HG03378 (cell line): ENCODE data around the gene ESYT2.
"Not testable (repeated sequence)": the region's sequence is repeated elsewhere in the genome, so short reads cannot be mapped to it uniquely, and the experiment has no call there.

Experiments
- ATAC-seq: cut with Tn5 transposase; IDR thresholded peaks from one replicate; pipeline ENCODE4 v1.9.1; 2021; ENCODE audit warnings: mild to moderate bottlenecking, moderate library complexity; ENCODE audit not compliant: unreplicated experiment

Gene ESYT2

GRCh38 chr7:158856883-158857668 is 27.8 kb upstream of the ESYT2 start:
- no peak for ATAC-seq

- ATAC-seq, result no peak
Observed at GRCh38 chr7:158854681-158855081, 25.4 kb upstream of the ESYT2 start.

GRCh38 chr7:158850545-158851102 is 21.3 kb upstream of the ESYT2 start:
- ATAC-seq, result no peak

GRCh38 chr7:158849768-158850544 is 20.6 kb upstream of the ESYT2 start:
- ATAC-seq, result no peak

- ATAC-seq, result no peak
Observed at GRCh38 chr7:158849442-158849767, 20.1 kb upstream of the ESYT2 start.

- no peak for ATAC-seq
Observed at GRCh38 chr7:158847451-158847866, 18.1 kb upstream of the ESYT2 start.

- no peak for ATAC-seq
Observed at GRCh38 chr7:158846304-158846703, 17.0 kb upstream of the ESYT2 start.

- no peak for ATAC-seq
Observed at GRCh38 chr7:158843771-158844170, 14.5 kb upstream of the ESYT2 start.

GRCh38 chr7:158842486-158842885 is 13.2 kb upstream of the ESYT2 start:
- ATAC-seq, result no peak

GRCh38 chr7:158840604-158841003 is 11.3 kb upstream of the ESYT2 start:
- ATAC-seq, result no peak

GRCh38 chr7:158839177-158839576 is 9.9 kb upstream of the ESYT2 start:
- not testable (repeated sequence) for ATAC-seq

- ATAC-seq, result no peak
Observed at GRCh38 chr7:158837790-158838637, 8.7 kb upstream of the ESYT2 start.

- ATAC-seq, result no peak
Observed at GRCh38 chr7:158836692-158837091, 7.4 kb upstream of the ESYT2 start.

- ATAC-seq, result no peak
Observed at GRCh38 chr7:158834878-158835784, 5.8 kb upstream of the ESYT2 start.

GRCh38 chr7:158832994-158833393 is 3.7 kb upstream of the ESYT2 start:
- no peak for ATAC-seq

- ATAC-seq, result no peak
Observed at GRCh38 chr7:158831738-158832091, 2.4 kb upstream of the ESYT2 start.

GRCh38 chr7:158830211-158830723 is 958 bp upstream of the ESYT2 start:
- ATAC-seq, result no peak

GRCh38 chr7:158829021-158829341 is 328 bp downstream of the ESYT2 start:
- ATAC-seq, result peak; percentile 28

- no peak for ATAC-seq
Observed at GRCh38 chr7:158828133-158829020, 932 bp downstream of the ESYT2 start.
